Activated CD4-positive, alpha-beta T cell treated with anti-CD3 and anti-CD28 coated beads, Interleukin-2, amount 50 U/mL, for 24 hours (primary cell): ENCODE data around the gene CEACAM20.
A peak's percentile ranks its signal among the peaks of the same experiment; 100 is the strongest.
"Not testable (repeated sequence)": the region's sequence is repeated elsewhere in the genome, so short reads cannot be mapped to it uniquely, and the experiment has no call there.

Experiments
- DNase-seq, 2 donors: peaks; one replicate each; pipeline ENCODE4 v3.0.0-alpha.2; 2020; ENCODE audit warnings: low read depth in 1 of 2, low spot score in 1 of 2

CEACAM20 gene

GRCh38 chr19:44529536-44529935, at the start of gene CEACAM20:
CEACAM20 (minus strand) TSS chr19:44529675; CDS start chr19:44529509, 166 bp downstream.
- DNase-seq = no peak

GRCh38 chr19:44577566-44577874, 48.0 kb upstream of the CEACAM20 start:
- DNase-seq = no peak

- no peak for DNase-seq
Measured at GRCh38 chr19:44576843-44577565, 47.5 kb upstream of the CEACAM20 start.

GRCh38 chr19:44575116-44575700, 45.7 kb upstream of the CEACAM20 start:
- DNase-seq = no peak

- no peak for DNase-seq
Measured at GRCh38 chr19:44574186-44574950, 44.9 kb upstream of the CEACAM20 start.

- no peak for DNase-seq
Measured at GRCh38 chr19:44573627-44574026, 44.2 kb upstream of the CEACAM20 start.

- no peak for DNase-seq
Measured at GRCh38 chr19:44573183-44573582, 43.7 kb upstream of the CEACAM20 start.

- DNase-seq = no peak
Measured at GRCh38 chr19:44572581-44572900, 43.1 kb upstream of the CEACAM20 start.

- no peak for DNase-seq
Measured at GRCh38 chr19:44571830-44572580, 42.5 kb upstream of the CEACAM20 start.

GRCh38 chr19:44570984-44571684, 41.7 kb upstream of the CEACAM20 start:
- DNase-seq = peak in 1 of 2 donors; percentile 52

- DNase-seq = no peak
Measured at GRCh38 chr19:44570603-44570983, 41.1 kb upstream of the CEACAM20 start.

GRCh38 chr19:44567745-44568144, 38.3 kb upstream of the CEACAM20 start:
- DNase-seq = no peak

GRCh38 chr19:44566984-44567383, 37.5 kb upstream of the CEACAM20 start:
- no peak for DNase-seq

GRCh38 chr19:44563086-44563655, 33.7 kb upstream of the CEACAM20 start:
- not testable (repeated sequence) for DNase-seq

- DNase-seq = no peak
Measured at GRCh38 chr19:44557933-44558332, 28.5 kb upstream of the CEACAM20 start.

GRCh38 chr19:44554641-44555246, 25.3 kb upstream of the CEACAM20 start:
- no peak for DNase-seq

GRCh38 chr19:44553478-44554171, 24.1 kb upstream of the CEACAM20 start:
- no peak for DNase-seq

GRCh38 chr19:44552324-44552723, 22.8 kb upstream of the CEACAM20 start:
- DNase-seq = no peak

- DNase-seq = no peak
Measured at GRCh38 chr19:44551850-44552249, 22.4 kb upstream of the CEACAM20 start.

GRCh38 chr19:44550976-44551375, 21.5 kb upstream of the CEACAM20 start:
- DNase-seq = not testable (repeated sequence)
